OCI-LY7 (cell line): Measurements from ENCODE around the gene SPINK8. TPM values are rescaled to one million over a fixed set of nuclear protein-coding genes. Genes with fewer than 3 reads are reported as not detected.
"Not testable (repeated sequence)": the region's sequence is repeated elsewhere in the genome, so short reads cannot be mapped to it uniquely, and the experiment has no call there.

Source experiments
- BruUV-seq: library from RNA; stranded (reverse); fragments of 400-500 nt; replicated peaks from 2 replicates; lab custom pipeline; 2021; lab: Mats Ljungman, UMichigan
- CTCF ChIA-PET: fragments of 300-600 bp; sonication (Branson Sonifier 250); formaldehyde crosslinking; loops from one replicate; lab custom pipeline; 2022; ENCODE audit warnings: antibody characterized with exemption; ENCODE audit not compliant: unreplicated experiment; lab: Charles Lee
- POLR2A ChIA-PET: fragments of 300-600 bp; sonication (Branson Sonifier 250); formaldehyde crosslinking; loops from one replicate; lab custom pipeline; 2022; ENCODE audit warnings: antibody characterized with exemption; lab: Charles Lee
- DNase-seq: peaks from one replicate; pipeline ENCODE4 v3.0.0-alpha.2; 2015; ENCODE audit warnings: low spot score
- H2AFZ ChIP-seq: fragments of 200-600 bp; sonication (generic), shearing (Covaris generic); 2 replicates; pipeline ENCODE4 v1.6.1; 2014; ENCODE audit warnings: mild to moderate bottlenecking, antibody characterized with exemption, low read length, moderate library complexity
- H3K27ac ChIP-seq: fragments of 200-600 bp; sonication (generic); 2 replicates; pipeline ENCODE4 v1.5.1; 2014; ENCODE audit warnings: mixed run types, low read depth, mild to moderate bottlenecking, moderate library complexity, low read length, inconsistent platforms; ENCODE audit not compliant: poor library complexity, severe bottlenecking
- H3K36me3 ChIP-seq: fragments of 200-600 bp; sonication (generic); 2 replicates; pipeline ENCODE4 v1.6.1; 2014; ENCODE audit warnings: mild to moderate bottlenecking, antibody characterized with exemption, low read length, moderate library complexity, mixed read lengths; ENCODE audit not compliant: insufficient read depth
- H3K4me1 ChIP-seq: fragments of 200-600 bp; sonication (generic); 2 replicates; pipeline ENCODE4 v1.5.1; 2014; ENCODE audit warnings: mild to moderate bottlenecking, low read length; ENCODE audit not compliant: insufficient read depth, poor library complexity, severe bottlenecking
- H3K4me2 ChIP-seq: fragments of 200-600 bp; sonication (generic); 2 replicates; pipeline ENCODE4 v1.6.1; 2014; ENCODE audit warnings: mild to moderate bottlenecking, low read length
- H3K4me3 ChIP-seq: fragments of 200-600 bp; sonication (generic); 2 replicates; pipeline ENCODE4 v1.5.1; 2014; ENCODE audit warnings: mild to moderate bottlenecking, low read depth, low read length; ENCODE audit not compliant: poor library complexity, severe bottlenecking
- H3K79me2 ChIP-seq: fragments of 200-600 bp; sonication (generic); 2 replicates; pipeline ENCODE4 v1.6.1; 2016; ENCODE audit warnings: low read depth, mild to moderate bottlenecking, low read length, moderate library complexity, mixed read lengths; ENCODE audit not compliant: insufficient read depth
- H3K9me2 ChIP-seq: fragments of 200-600 bp; sonication (generic); 2 replicates; pipeline ENCODE4 v1.6.1; 2016; ENCODE audit warnings: mild to moderate bottlenecking, low read length, mixed read lengths; ENCODE audit not compliant: insufficient read depth
- H3K9me3 ChIP-seq: fragments of 200-600 bp; sonication (generic); 2 replicates; pipeline ENCODE4 v1.6.1; 2014; ENCODE audit warnings: mild to moderate bottlenecking, mixed run types, low read length, mixed read lengths
- H4K20me1 ChIP-seq: fragments of 200-600 bp; sonication (generic); 2 replicates; pipeline ENCODE4 v1.6.1; 2014; ENCODE audit warnings: mild to moderate bottlenecking, antibody characterized with exemption, low read length, moderate library complexity, mixed read lengths; ENCODE audit not compliant: insufficient read depth
- EZH2phosphoT487 ChIP-seq: fragments of 200-600 bp; sonication (generic); IDR thresholded peaks from 2 replicates; pipeline ENCODE4 v1.6.1; 2018; ENCODE audit warnings: low read depth, borderline replicate concordance, mild to moderate bottlenecking, mixed run types, antibody characterized with exemption, low read length, moderate library complexity, mixed read lengths
- intact Hi-C: fragments of 100-400 bp; cut with micrococcal nuclease; formaldehyde crosslinking; loops from one replicate; pipeline ENCODE4 v1.10.0; 2022; ENCODE audit not compliant: unreplicated experiment
- total RNA-seq, 2 experiments: library from RNA; depleted of rRNA in 1 of 2; stranded (reverse); fragments of >200 nt in 1 of 2; shearing (Covaris generic) in 1 of 2; gene quantifications; 2 replicates each; pipeline ENCODE4 v1.2.3, GENCODE V29; 2014 to 2022
- TF ChIP-seq, protein P1 (sequence below): fragments of 200-600 bp; sonication (generic); conservative IDR thresholded peaks from 2 replicates; pipeline ENCODE4 v1.5.1; 2014; ENCODE audit warnings: mild to moderate bottlenecking, antibody characterized with exemption, low read length, moderate library complexity, mixed read lengths

The SPINK8 gene
- total RNA-seq, 2 experiments from 2014 or later = not detected

DNA sequence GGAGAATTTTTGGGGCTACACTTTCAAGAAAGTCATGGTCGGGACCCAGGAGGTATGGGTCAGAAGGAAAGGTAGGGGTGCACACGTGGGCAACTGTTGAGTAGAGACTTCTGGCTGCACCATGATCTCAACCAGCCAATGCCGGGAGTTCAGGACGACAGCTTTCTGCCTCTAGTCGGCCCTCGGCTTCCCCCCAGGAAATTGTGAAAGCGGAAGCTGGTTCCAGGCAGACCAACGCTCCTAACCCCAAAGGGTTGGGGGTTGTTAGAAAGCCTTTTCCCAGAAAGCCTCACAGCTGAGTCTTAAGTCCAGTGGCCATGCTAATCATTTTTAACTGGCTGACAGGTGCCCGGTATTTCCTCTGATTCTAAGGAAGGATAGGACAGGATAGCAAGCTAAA lies 1.8 kb upstream of the SPINK8 start:
- H3K4me1 ChIP-seq, BruUV-seq, H4K20me1 ChIP-seq, H3K4me2 ChIP-seq, H3K27ac ChIP-seq, H3K9me3 ChIP-seq, H3K79me2 ChIP-seq, CTCF ChIA-PET, intact Hi-C loops, POLR2A ChIA-PET, H3K4me3 ChIP-seq, H3K9me2 ChIP-seq, DNase-seq, H2AFZ ChIP-seq, H3K36me3 ChIP-seq: not testable (repeated sequence)

DNA sequence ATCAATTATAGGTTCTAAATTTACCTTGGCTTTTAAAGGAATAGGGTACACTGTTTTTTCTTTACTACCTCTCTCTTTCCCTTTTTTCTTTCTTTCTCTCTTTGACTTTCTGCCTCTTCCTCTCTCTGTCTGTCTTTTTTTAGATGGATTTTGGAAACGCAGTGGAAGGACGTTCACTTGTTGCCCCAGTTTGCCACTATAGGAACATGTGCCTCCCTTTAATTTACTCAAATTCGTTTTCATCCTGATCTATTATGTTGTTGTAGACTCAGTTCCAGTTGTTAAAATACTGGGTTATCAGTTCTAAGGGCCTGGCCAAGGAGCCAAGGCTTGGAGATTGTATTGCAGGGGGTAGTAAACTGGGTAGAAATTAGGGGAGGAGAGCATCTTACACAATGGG lies 1.1 kb upstream of the SPINK8 start:
- DNase-seq = no peak
- no peak overlapping the region for H3K4me3 ChIP-seq
- CTCF ChIA-PET = no interaction called here
- no peak overlapping the region for H3K4me2 ChIP-seq
- POLR2A ChIA-PET = no interaction called here
- no peaks in the 10 kb centered on the region for H3K79me2 ChIP-seq
- no peaks in the 10 kb centered on the region for H3K4me1 ChIP-seq
- no TSS peak for BruUV-seq
- no peaks in the 10 kb centered on the region for H3K36me3 ChIP-seq
- H2AFZ ChIP-seq = no peak overlapping the region
- H3K9me2 ChIP-seq = no peaks in the 10 kb centered on the region
- no peaks in the 10 kb centered on the region for H4K20me1 ChIP-seq
- no peaks in the 10 kb centered on the region for H3K9me3 ChIP-seq
- intact Hi-C loops = no loop called here
- H3K27ac ChIP-seq = no peak overlapping the region
- no peak for TF ChIP-seq EZH2phosphoT487
- TF ChIP-seq, protein P1, sequence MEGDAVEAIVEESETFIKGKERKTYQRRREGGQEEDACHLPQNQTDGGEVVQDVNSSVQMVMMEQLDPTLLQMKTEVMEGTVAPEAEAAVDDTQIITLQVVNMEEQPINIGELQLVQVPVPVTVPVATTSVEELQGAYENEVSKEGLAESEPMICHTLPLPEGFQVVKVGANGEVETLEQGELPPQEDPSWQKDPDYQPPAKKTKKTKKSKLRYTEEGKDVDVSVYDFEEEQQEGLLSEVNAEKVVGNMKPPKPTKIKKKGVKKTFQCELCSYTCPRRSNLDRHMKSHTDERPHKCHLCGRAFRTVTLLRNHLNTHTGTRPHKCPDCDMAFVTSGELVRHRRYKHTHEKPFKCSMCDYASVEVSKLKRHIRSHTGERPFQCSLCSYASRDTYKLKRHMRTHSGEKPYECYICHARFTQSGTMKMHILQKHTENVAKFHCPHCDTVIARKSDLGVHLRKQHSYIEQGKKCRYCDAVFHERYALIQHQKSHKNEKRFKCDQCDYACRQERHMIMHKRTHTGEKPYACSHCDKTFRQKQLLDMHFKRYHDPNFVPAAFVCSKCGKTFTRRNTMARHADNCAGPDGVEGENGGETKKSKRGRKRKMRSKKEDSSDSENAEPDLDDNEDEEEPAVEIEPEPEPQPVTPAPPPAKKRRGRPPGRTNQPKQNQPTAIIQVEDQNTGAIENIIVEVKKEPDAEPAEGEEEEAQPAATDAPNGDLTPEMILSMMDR = no peak

DNA sequence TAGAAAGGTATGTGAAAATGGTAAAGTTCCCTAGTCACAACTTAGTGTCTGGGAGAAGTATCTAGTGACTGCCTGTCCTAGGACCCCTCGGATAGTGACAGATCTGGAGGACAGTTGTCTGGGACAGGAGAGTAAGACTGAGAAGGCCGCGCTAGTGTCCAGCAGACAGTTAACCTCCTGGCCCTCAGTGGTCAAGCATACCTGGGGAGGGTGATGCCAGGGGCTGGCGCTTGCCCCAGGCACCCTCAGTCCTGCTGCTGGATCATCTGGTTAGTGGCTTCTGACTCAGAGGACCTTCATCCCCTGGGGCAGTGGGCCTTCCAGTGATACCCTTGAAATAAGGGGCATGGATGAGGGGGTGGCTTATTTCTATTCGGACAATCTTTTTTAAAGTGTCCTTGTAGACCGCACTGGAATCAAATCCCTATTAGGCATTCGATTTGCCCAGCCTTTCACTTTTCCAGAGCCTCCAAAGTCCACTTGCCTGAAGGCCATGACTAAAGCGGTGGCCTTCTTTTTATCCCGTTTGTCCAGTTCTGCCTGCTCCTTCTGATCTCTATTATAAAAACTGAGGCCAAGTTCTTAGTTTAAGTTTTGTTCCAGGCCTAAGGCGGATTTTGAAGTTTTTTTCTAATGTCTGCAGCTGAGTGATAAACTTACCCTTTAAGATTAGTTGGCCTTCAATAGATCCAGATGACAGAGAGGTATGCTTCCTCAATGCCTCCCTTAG lies 1.6 kb downstream of the SPINK8 start:
- H3K27ac ChIP-seq, CTCF ChIA-PET, POLR2A ChIA-PET, BruUV-seq, H3K9me2 ChIP-seq, H3K36me3 ChIP-seq, intact Hi-C loops, H3K4me1 ChIP-seq, H3K4me3 ChIP-seq, H3K79me2 ChIP-seq, H3K9me3 ChIP-seq, H2AFZ ChIP-seq, H3K4me2 ChIP-seq, DNase-seq, H4K20me1 ChIP-seq: not testable (repeated sequence)
